Heart left ventricle (tissue), 16 donors: ENCODE measurements around the gene SNAPC5. TPM values are rescaled to one million over a fixed set of nuclear protein-coding genes. Genes with fewer than 3 reads are reported as not detected.

Source experiments
- ATAC-seq, 4 donors: fragments of 200-7000 bp; cut with Tn5 transposase; one replicate each; pipeline ENCODE4 v1.9.1; 2020 to 2022; ENCODE audit warnings: moderate library complexity in 4 of 4, mild to moderate bottlenecking in 3 of 4, moderate number of reproducible peaks in 1 of 4
- DNase-seq, 5 donors: peaks; one replicate each; pipeline ENCODE4 v3.0.0-alpha.2; 2020
- H3K27ac ChIP-seq, 12 donors: fragments of 200-600 bp; sonication (generic) in 4 of 12; one replicate each; pipeline versions ENCODE4 v1.5.0 to v1.8.0; 2016 to 2022; ENCODE audit warnings: mild to moderate bottlenecking in 2 of 12
- H3K27me3 ChIP-seq, 9 donors: fragments of 200-600 bp; sonication (generic) in 2 of 9; one replicate each; pipeline versions ENCODE4 v1.5.1 to v1.8.0; 2016 to 2022; ENCODE audit warnings: mild to moderate bottlenecking in 3 of 9
- H3K36me3 ChIP-seq, 9 donors: fragments of 200-600 bp; sonication (generic) in 2 of 9; one replicate each; pipeline versions ENCODE4 v1.5.0 to v1.8.0; 2018 to 2022; ENCODE audit warnings: mild to moderate bottlenecking in 2 of 9
- H3K4me1 ChIP-seq, 12 donors: fragments of 200-600 bp; sonication (generic) in 4 of 12; one replicate each; pipeline versions ENCODE4 v1.5.0 to v1.8.0; 2016 to 2022; ENCODE audit warnings: mild to moderate bottlenecking in 3 of 12
- H3K4me3 ChIP-seq, 12 donors: fragments of 200-600 bp; sonication (generic) in 4 of 12; one replicate each; pipeline versions ENCODE4 v1.5.0 to v1.8.0; 2017 to 2022; ENCODE audit warnings: mild to moderate bottlenecking in 9 of 12, moderate library complexity in 4 of 12
- H3K9me3 ChIP-seq, 12 donors: fragments of 200-600 bp; sonication (generic) in 4 of 12; one replicate each; pipeline versions ENCODE4 v1.5.0 to v1.8.0; 2016 to 2022; ENCODE audit warnings: mild to moderate bottlenecking in 1 of 12
- POLR2A ChIP-seq, 2 donors: fragments of 450-650 bp; IDR thresholded peaks; one replicate each; pipeline ENCODE4 v1.6.1; 2017; ENCODE audit warnings: antibody characterized with exemption in 2 of 2, mild to moderate bottlenecking in 2 of 2, moderate library complexity in 2 of 2
- WGBS, 4 donors: extraction: QIAGEN DNeasy Blood & Tissue Kit in 2 of 4; methylation state at CpG; one replicate each; pipeline versions ENCODE4 v1.1.5 to v1.1.7; 2013 to 2018; 5-methylcytosine and 5-hydroxymethylcytosine counted together
- intact Hi-C, 10 donors: fragments of 100-400 bp; cut with DNase I; formaldehyde crosslinking; loops; one replicate each; pipeline versions ENCODE4 v1.11.1 to v1.14.2; 2022
- microRNA-seq, 4 donors: library from miRNA; unstranded; fragments of <30 nt; microRNA quantifications; one replicate each; pipeline versions ENCODE4 to v1.2.0, GENCODE V29; 2017 to 2020
- polyA plus RNA-seq, 2 donors: library from polyadenylated mRNA; stranded (reverse); fragments of 200-250 nt; gene quantifications; one replicate each; pipeline ENCODE4 v1.2.3, GENCODE V29; 2013
- total RNA-seq, 9 donors: library from RNA; depleted of rRNA in 2 of 9; stranded (reverse); fragments of >200 nt in 2 of 9; fragmentation: NEBNext Ultra II Directional in 3 of 9; extraction: Animal tissue kit (Norgen Biotek cat#: 25700) in 3 of 9; gene quantifications; one replicate each; pipeline versions ENCODE4 v1.1.0 to v1.2.4, GENCODE V29; 2016 to 2023
- TF ChIP-seq, protein P1 (sequence below), 12 donors: fragments of 200-600 bp; sonication (generic) in 4 of 12; IDR thresholded peaks; one replicate each; pipeline versions ENCODE4 v1.5.0 to v1.8.0; 2018 to 2022; ENCODE audit warnings: antibody characterized with exemption in 12 of 12, mild to moderate bottlenecking in 5 of 12
- donor health status: ischemic (EF 13 %, LVEDD 7.1; RV severe dilation, severe dysfunction).
- donor health status: healthy with polysubstance abuse.
- donor health status: DM: no; HTN: yes; CAD: no.
- donor health status: DM: no; HTN: no; CAD: no.
- donor health status: ischemic (EF 25% LVEDD 6.9; RV normal size, moderate dysfunction).
- donor health status: ischemic (EF 25% LVEDD 5.7; RV mildly dilated, moderate dysfunction).
- donor health status: healthy.
- donor health status: DM: yes; HTN: yes; CAD: no.
- donor health status: ischemic (EF 35%, LVEDD 5.7; RV mildly dilated, moderate dysfunction).
- donor health status: nonischemic (EF 11% LVEDD 7.7; RV severe dilation, severe dysfunction).
- donor health status: DM: yes; HTN: yes; CAD: no.
- donor health status: PGD.
- donor health status: ischemic (EF 29% LVEDD 5.4; RV normal size, mild dysfunction).
- donor health status: nonischemic (EF 23%, LVEDD 6.1; RV moderate dilation, normal function).

The SNAPC5 gene
- total and polyA plus RNA-seq, 11 donors, result 25.4 to 59.5 (median 29.6) TPM

DNA sequence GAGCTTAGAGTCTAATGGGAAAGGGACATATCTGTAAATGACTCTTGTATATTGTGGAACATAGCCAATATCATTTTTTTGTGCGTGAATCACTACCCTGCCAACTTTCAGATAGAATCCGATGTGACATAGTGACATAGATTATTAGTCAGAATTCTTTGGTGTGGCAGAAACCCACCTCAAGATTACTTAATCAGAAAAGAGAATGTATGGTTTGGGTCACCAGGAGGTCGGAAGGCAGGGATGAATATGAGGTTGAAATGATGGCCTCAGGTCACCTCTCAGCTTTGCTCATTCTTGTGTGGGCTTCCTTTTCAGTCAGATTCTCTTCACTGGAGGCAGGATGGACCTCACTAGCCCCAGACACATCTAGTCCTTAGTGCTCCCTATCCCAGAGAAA is 41.4 kb downstream of the SNAPC5 start:
- 70 to 83% (median 75%) methylated on average over 3 of the region's 3 CpGs for WGBS, 4 donors
- ATAC-seq, result no peak
- intact Hi-C loops, result no loop called here
- Histone ChIP-seq H3K27ac (no peak overlapping the region), H3K36me3 (peaks cover 0 to 14% (median 0%) of the 10 kb centered on the region in 9 donors), H3K27me3 (no peaks in the 10 kb centered on the region), H3K4me3 (no peak overlapping the region), H3K4me1 (peaks cover 0 to 16% (median 0%) of the 10 kb centered on the region in 12 donors), H3K9me3 (no peaks in the 10 kb centered on the region)
- DNase-seq, result no peak
- TF ChIP-seq, protein P1, sequence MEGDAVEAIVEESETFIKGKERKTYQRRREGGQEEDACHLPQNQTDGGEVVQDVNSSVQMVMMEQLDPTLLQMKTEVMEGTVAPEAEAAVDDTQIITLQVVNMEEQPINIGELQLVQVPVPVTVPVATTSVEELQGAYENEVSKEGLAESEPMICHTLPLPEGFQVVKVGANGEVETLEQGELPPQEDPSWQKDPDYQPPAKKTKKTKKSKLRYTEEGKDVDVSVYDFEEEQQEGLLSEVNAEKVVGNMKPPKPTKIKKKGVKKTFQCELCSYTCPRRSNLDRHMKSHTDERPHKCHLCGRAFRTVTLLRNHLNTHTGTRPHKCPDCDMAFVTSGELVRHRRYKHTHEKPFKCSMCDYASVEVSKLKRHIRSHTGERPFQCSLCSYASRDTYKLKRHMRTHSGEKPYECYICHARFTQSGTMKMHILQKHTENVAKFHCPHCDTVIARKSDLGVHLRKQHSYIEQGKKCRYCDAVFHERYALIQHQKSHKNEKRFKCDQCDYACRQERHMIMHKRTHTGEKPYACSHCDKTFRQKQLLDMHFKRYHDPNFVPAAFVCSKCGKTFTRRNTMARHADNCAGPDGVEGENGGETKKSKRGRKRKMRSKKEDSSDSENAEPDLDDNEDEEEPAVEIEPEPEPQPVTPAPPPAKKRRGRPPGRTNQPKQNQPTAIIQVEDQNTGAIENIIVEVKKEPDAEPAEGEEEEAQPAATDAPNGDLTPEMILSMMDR (IDR thresholded peaks at IDR 0.05), result no peak
- no peak for TF ChIP-seq POLR2A (IDR thresholded peaks at IDR 0.05)

DNA sequence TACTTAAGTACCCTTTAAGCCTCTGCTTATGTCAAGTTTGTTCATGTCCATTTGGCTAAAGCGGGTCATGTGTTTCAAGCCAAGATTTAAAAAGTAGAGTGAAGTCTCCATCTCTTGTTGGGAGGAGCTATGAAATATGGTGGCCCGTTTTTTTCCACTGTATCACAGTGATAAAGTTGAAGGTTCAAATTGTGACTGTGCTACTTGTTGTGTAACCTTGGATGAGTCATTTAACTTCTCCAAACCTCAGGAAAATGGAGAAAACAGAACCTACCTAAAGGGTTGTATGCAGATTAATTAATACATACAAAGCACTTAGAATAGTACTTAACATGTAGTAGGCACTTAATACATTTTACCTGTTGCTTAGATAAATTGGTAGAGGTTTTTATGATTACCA is 43.4 kb downstream of the SNAPC5 start:
- Histone ChIP-seq H3K9me3 (no peaks in the 10 kb centered on the region), H3K27ac (no peak overlapping the region), H3K36me3 (peaks cover 0 to 15% (median 0%) of the 10 kb centered on the region in 9 donors), H3K27me3 (no peaks in the 10 kb centered on the region), H3K4me3 (no peak overlapping the region), H3K4me1 (peaks cover 0 to 16% (median 0%) of the 10 kb centered on the region in 12 donors)
- no peak for ATAC-seq
- no peak for DNase-seq
- WGBS, 4 donors, result 90 to 95% (median 94%) methylated on average over 2 of the region's 2 CpGs
- intact Hi-C loops, result no loop called here
- no peak for TF ChIP-seq POLR2A (IDR thresholded peaks at IDR 0.05)
- TF ChIP-seq, protein P1 (IDR thresholded peaks at IDR 0.05), result no peak

DNA sequence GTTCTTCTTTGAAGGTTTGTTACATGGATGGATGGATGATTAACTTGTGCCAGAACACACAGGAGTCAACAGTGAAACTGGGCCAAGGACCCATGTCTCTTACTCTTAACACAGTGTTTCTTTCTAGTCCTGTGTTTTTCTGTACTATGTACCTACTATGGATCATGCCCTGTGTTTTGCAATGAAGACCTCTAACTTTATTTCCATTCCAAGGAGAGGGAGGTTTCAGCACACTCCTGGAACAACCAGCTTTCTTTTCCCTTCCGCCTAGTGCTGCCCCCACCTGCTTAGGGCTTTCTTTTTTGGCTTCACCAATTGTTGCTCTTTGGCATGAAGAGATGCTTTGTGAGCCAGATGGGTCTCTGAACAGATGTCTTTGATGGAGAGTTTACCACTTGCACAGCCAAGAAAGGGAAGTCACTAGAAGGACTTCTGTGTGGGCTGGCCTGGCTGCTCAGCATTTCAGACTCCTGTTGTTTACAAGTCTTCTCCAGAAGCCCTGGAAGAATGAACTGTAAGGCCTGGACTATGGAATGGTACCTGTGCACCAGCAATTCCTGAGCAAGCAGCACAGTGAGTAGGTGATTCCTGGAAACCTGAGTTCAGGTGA is 44.5 kb downstream of the SNAPC5 start:
- TF ChIP-seq POLR2A (IDR thresholded peaks at IDR 0.05), result no peak
- TF ChIP-seq, protein P1 (IDR thresholded peaks at IDR 0.05), result no peak
- peak; percentile 46 to 79 (median 50) for ATAC-seq
- intact Hi-C loops, result no loop called here
- no peak for DNase-seq
- WGBS, 4 donors, result 84 to 90% (median 87%) methylated on average over 1 of the region's 1 CpG
- Histone ChIP-seq H3K9me3 (no peaks in the 10 kb centered on the region), H3K27me3 (no peaks in the 10 kb centered on the region), H3K36me3 (peaks cover 0 to 23% (median 0%) of the 10 kb centered on the region in 9 donors), H3K27ac (peak overlapping the region in 1 of 12 donors; percentile 16), H3K4me1 (peaks cover 0 to 16% (median 0%) of the 10 kb centered on the region in 12 donors), H3K4me3 (no peak overlapping the region)

DNA sequence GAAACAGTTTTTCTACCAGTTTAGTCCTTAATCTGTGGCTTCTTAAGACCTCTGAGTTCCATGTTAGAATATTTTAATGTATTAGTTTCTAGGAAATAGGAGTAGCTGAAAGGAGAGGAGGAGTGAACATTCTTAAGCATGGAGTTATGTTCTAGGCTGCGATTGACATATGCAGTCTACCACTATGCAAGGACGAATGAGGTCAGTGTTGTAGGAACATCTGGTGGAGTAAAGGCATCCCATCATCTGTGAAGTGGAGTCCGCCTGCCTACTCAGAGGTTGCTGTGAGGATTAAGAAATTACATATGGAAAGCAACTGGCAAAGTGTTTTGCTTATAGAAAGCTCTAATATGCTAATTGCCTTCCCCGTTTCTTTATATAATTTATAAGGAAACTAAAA is 45.1 kb downstream of the SNAPC5 start:
- no peaks in the 10 kb centered on the region for H3K27me3 ChIP-seq
- ATAC-seq, result peak in 1 of 4 donors; percentile 43
- WGBS, 4 donors, result 85 to 91% (median 88%) methylated on average over 4 of the region's 4 CpGs

More for the DNA sequence above, 45.1 kb downstream of the SNAPC5 start:
- H3K4me1 ChIP-seq, result peaks cover 0 to 16% (median 0%) of the 10 kb centered on the region in 12 donors
- no peak for DNase-seq
- intact Hi-C loops, result no loop called here
- no peaks in the 10 kb centered on the region for H3K9me3 ChIP-seq
- peaks cover 0 to 24% (median 0%) of the 10 kb centered on the region in 9 donors for H3K36me3 ChIP-seq
- TF ChIP-seq POLR2A (IDR thresholded peaks at IDR 0.05), result no peak
- TF ChIP-seq, protein P1 (IDR thresholded peaks at IDR 0.05), result no peak
- no peak overlapping the region for H3K4me3 ChIP-seq
- H3K27ac ChIP-seq, result no peak overlapping the region

Small RNA genes lying within 50 kb of the gene (microRNA-seq; reads per million reads assigned to microRNA genes)
- gene MIR4512, result 0 to 0.32 (median 0) reads per million in 4 donors

Other genes starting within 250 kb of the SNAPC5 start
- not detected for gene MEGF11, start 244.0 kb downstream of the SNAPC5 start, total RNA-seq
- gene MEGF11, start 244.0 kb downstream of the SNAPC5 start, polyA plus RNA-seq, result under 1 TPM in 1 of 2 donors, not detected in 1; 0.07 TPM
- gene DIS3L, start 204.2 kb downstream of the SNAPC5 start, total RNA-seq, result 10 to 100 TPM; 26.7 to 62.5 (median 35.7) TPM
- 10 to 100 TPM; 13.0 to 16.0 TPM for gene DIS3L, start 204.2 kb downstream of the SNAPC5 start, polyA plus RNA-seq
- gene TIPIN, start 141.1 kb downstream of the SNAPC5 start, total RNA-seq, result 1 to 10 TPM; 1.9 to 6.2 (median 3.8) TPM
- gene TIPIN, start 141.1 kb downstream of the SNAPC5 start, polyA plus RNA-seq, result 1 to 10 TPM; 2.2 to 5.9 TPM
- 100 to 1,000 TPM in 2 of 9 donors, 10 to 100 TPM in 7; 34.6 to 134 (median 39.3) TPM for gene MAP2K1, start 110.8 kb downstream of the SNAPC5 start, total RNA-seq
- 100 to 1,000 TPM in 1 of 2 donors, 10 to 100 TPM in 1; 15.8 to 164 TPM for gene MAP2K1, start 110.8 kb downstream of the SNAPC5 start, polyA plus RNA-seq
- 1,000 to 10,000 TPM; 1,009 to 1,685 (median 1,364) TPM for gene RPL4, start 7.1 kb upstream of the SNAPC5 start, total RNA-seq
- gene RPL4, start 7.1 kb upstream of the SNAPC5 start, polyA plus RNA-seq, result 1,000 to 10,000 TPM; 1,143 to 4,065 TPM
- gene ZWILCH, start 7.6 kb upstream of the SNAPC5 start, total RNA-seq, result 1 to 10 TPM; 1.8 to 5.4 (median 2.6) TPM
- 1 to 10 TPM in 1 of 2 donors, under 1 TPM in 1; 0.53 to 4.7 TPM for gene ZWILCH, start 7.6 kb upstream of the SNAPC5 start, polyA plus RNA-seq
- gene LCTL, start 68.2 kb upstream of the SNAPC5 start, total RNA-seq, result not detected
- gene LCTL, start 68.2 kb upstream of the SNAPC5 start, polyA plus RNA-seq, result not detected
- 10 to 100 TPM; 14.4 to 65.9 (median 20.8) TPM for gene SMAD6, start 204.5 kb upstream of the SNAPC5 start, total RNA-seq
- 10 to 100 TPM; 10.4 to 19.0 TPM for gene SMAD6, start 204.5 kb upstream of the SNAPC5 start, polyA plus RNA-seq